Measurements from ENCODE around the gene ZFP69.

GRCh38 chr1:40535732-40536131 lies 58.6 kb downstream of the ZFP69 start:
- no peak for TF ChIP-seq POLR2A (IDR thresholded peaks at IDR 0.05)
- TF ChIP-seq, protein P1, sequence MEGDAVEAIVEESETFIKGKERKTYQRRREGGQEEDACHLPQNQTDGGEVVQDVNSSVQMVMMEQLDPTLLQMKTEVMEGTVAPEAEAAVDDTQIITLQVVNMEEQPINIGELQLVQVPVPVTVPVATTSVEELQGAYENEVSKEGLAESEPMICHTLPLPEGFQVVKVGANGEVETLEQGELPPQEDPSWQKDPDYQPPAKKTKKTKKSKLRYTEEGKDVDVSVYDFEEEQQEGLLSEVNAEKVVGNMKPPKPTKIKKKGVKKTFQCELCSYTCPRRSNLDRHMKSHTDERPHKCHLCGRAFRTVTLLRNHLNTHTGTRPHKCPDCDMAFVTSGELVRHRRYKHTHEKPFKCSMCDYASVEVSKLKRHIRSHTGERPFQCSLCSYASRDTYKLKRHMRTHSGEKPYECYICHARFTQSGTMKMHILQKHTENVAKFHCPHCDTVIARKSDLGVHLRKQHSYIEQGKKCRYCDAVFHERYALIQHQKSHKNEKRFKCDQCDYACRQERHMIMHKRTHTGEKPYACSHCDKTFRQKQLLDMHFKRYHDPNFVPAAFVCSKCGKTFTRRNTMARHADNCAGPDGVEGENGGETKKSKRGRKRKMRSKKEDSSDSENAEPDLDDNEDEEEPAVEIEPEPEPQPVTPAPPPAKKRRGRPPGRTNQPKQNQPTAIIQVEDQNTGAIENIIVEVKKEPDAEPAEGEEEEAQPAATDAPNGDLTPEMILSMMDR (IDR thresholded peaks at IDR 0.05) = no peak
